ENCODE measurements around the gene IL1RN.

GRCh38 chr2:113164215-113164929 lies 37.0 kb downstream of the IL1RN start:
- TF ChIP-seq, protein P1, sequence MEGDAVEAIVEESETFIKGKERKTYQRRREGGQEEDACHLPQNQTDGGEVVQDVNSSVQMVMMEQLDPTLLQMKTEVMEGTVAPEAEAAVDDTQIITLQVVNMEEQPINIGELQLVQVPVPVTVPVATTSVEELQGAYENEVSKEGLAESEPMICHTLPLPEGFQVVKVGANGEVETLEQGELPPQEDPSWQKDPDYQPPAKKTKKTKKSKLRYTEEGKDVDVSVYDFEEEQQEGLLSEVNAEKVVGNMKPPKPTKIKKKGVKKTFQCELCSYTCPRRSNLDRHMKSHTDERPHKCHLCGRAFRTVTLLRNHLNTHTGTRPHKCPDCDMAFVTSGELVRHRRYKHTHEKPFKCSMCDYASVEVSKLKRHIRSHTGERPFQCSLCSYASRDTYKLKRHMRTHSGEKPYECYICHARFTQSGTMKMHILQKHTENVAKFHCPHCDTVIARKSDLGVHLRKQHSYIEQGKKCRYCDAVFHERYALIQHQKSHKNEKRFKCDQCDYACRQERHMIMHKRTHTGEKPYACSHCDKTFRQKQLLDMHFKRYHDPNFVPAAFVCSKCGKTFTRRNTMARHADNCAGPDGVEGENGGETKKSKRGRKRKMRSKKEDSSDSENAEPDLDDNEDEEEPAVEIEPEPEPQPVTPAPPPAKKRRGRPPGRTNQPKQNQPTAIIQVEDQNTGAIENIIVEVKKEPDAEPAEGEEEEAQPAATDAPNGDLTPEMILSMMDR (IDR thresholded peaks at IDR 0.05): no peak
- no peak for TF ChIP-seq POLR2A (IDR thresholded peaks at IDR 0.05)
- no peak for TF ChIP-seq POLR2AphosphoS5 (IDR thresholded peaks at IDR 0.05)
